Stimulated activated CD4-positive, alpha-beta T cell treated with anti-CD3 and anti-CD28 coated beads, Interleukin-1b, Interleukin-23, amount 100 ng/mL, for 24 hours (primary cell): Measurements from ENCODE around the gene CR1L.
A peak's percentile ranks its signal among the peaks of the same experiment; 100 is the strongest.
"Not testable (repeated sequence)": the region's sequence is repeated elsewhere in the genome, so short reads cannot be mapped to it uniquely, and the experiment has no call there.

Source experiments
- DNase-seq, 4 experiments: peaks; one replicate each; pipeline ENCODE4 v3.0.0-alpha.2; 2020; ENCODE audit warnings: low read depth in 4 of 4, low spot score in 1 of 4

Gene CR1L

GRCh38 chr1:207644852-207645634 lies at the start of gene CR1L:
Gene CR1L (plus strand): TSS chr1:207645133. CDS start chr1:207645234, 101 bp downstream.
- DNase-seq = peak; percentile 38 to 70 (median 50)

GRCh38 chr1:207603777-207604176 lies 41.2 kb upstream of the CR1L start:
- DNase-seq = no peak

- no peak for DNase-seq
These were observed 39.2 kb upstream of the CR1L start for GRCh38 chr1:207605444-207606361.

GRCh38 chr1:207606362-207606755 lies 38.6 kb upstream of the CR1L start:
- DNase-seq = no peak

GRCh38 chr1:207612762-207613161 lies 32.2 kb upstream of the CR1L start:
- DNase-seq = no peak

- no peak for DNase-seq
These were observed 24.9 kb upstream of the CR1L start for GRCh38 chr1:207619871-207620542.

GRCh38 chr1:207620543-207620893 lies 24.4 kb upstream of the CR1L start:
- no peak for DNase-seq

GRCh38 chr1:207625504-207626071 lies 19.3 kb upstream of the CR1L start:
- not testable (repeated sequence) for DNase-seq

- no peak for DNase-seq
These were observed 18.0 kb upstream of the CR1L start for GRCh38 chr1:207626972-207627337.

- no peak for DNase-seq
These were observed 17.4 kb upstream of the CR1L start for GRCh38 chr1:207627496-207627895.

GRCh38 chr1:207628776-207629175 lies 16.2 kb upstream of the CR1L start:
- no peak for DNase-seq

GRCh38 chr1:207631137-207631536 lies 13.8 kb upstream of the CR1L start:
- no peak for DNase-seq

- no peak for DNase-seq
These were observed 11.7 kb upstream of the CR1L start for GRCh38 chr1:207633226-207633625.

- not testable (repeated sequence) for DNase-seq
These were observed 11.1 kb upstream of the CR1L start for GRCh38 chr1:207633699-207634289.

GRCh38 chr1:207634293-207634692 lies 10.6 kb upstream of the CR1L start:
- not testable (repeated sequence) for DNase-seq

GRCh38 chr1:207635569-207636186 lies 9.3 kb upstream of the CR1L start:
- not testable (repeated sequence) for DNase-seq

- DNase-seq = not testable (repeated sequence)
These were observed 6.3 kb upstream of the CR1L start for GRCh38 chr1:207638487-207639145.

GRCh38 chr1:207639362-207639761 lies 5.6 kb upstream of the CR1L start:
- DNase-seq = not testable (repeated sequence)

- DNase-seq = no peak
These were observed 624 bp upstream of the CR1L start for GRCh38 chr1:207644166-207644851.
